Naive thymus-derived CD4-positive, alpha-beta T cell (primary cell): Measurements from ENCODE around the gene SVIL. TPM values are rescaled to one million over a fixed set of nuclear protein-coding genes. Genes with fewer than 3 reads are reported as not detected.
"Not testable (repeated sequence)": the region's sequence is repeated elsewhere in the genome, so short reads cannot be mapped to it uniquely, and the experiment has no call there.

ENCODE experiments used
- ATAC-seq: fragments of 150-1000 bp; cut with Tn5 transposase; 2 replicates; pipeline ENCODE4 v1.10.0; 2021; ENCODE audit warnings: mild to moderate bottlenecking, moderate library complexity
- CTCF ChIA-PET: fragments of 350-600 bp; sonication (Branson Sonifier 250); formaldehyde crosslinking; loops from one replicate; lab custom pipeline; 2021; ENCODE audit warnings: antibody characterized with exemption; lab: Charles Lee
- POLR2A ChIA-PET: fragments of 350-600 bp; sonication (Branson Sonifier 250); formaldehyde crosslinking; loops from one replicate; lab custom pipeline; 2021; ENCODE audit warnings: antibody characterized with exemption, inconsistent platforms; lab: Charles Lee
- DNase-seq, 9 donors: peaks; one replicate each; pipeline versions ENCODE4 v3.0.0 to v3.0.0-alpha.2; 2020 to 2022; ENCODE audit warnings: mixed read lengths in 1 of 9
- H3K27ac ChIP-seq: one replicate; pipeline ENCODE4 v1.7.0; 2013; ENCODE audit warnings: mild to moderate bottlenecking, low read depth, low read length, moderate library complexity
- H3K27me3 ChIP-seq, 2 donors: one replicate each; pipeline ENCODE4 v1.7.0; 2013; ENCODE audit warnings: low read length in 2 of 2, mild to moderate bottlenecking in 2 of 2, moderate library complexity in 2 of 2; ENCODE audit not compliant: control insufficient read depth in 2 of 2, insufficient read depth in 2 of 2
- H3K36me3 ChIP-seq, 3 experiments: 1 replicate in 2 of 3; 2 replicates in 1 of 3; pipeline ENCODE4 v1.7.0; 2013; ENCODE audit warnings: low read length in 3 of 3, mild to moderate bottlenecking in 3 of 3, moderate library complexity in 1 of 3; ENCODE audit not compliant: insufficient read depth in 3 of 3, control insufficient read depth in 2 of 3
- H3K4me1 ChIP-seq, 2 donors: one replicate each; pipeline ENCODE4 v1.7.0; 2013; ENCODE audit warnings: low read length in 2 of 2, mild to moderate bottlenecking in 2 of 2, moderate library complexity in 1 of 2; ENCODE audit not compliant: control insufficient read depth in 2 of 2, insufficient read depth in 2 of 2
- H3K4me3 ChIP-seq: 2 replicates; pipeline ENCODE4 v1.7.0; 2013; ENCODE audit warnings: mild to moderate bottlenecking, low read length
- H3K9me3 ChIP-seq, 3 experiments: 1 replicate in 2 of 3; 2 replicates in 1 of 3; pipeline ENCODE4 v1.7.0; 2013; ENCODE audit warnings: low read length in 3 of 3; ENCODE audit not compliant: control insufficient read depth in 2 of 3
- H3K27ac Mint-ChIP-seq, 9 donors: one replicate each; pipeline ENCODE4 v1.8.0; 2020 to 2022; ENCODE audit warnings: mixed read lengths in 9 of 9, mild to moderate bottlenecking in 8 of 9, moderate library complexity in 5 of 9, inconsistent platforms in 2 of 9
- H3K27me3 Mint-ChIP-seq, 5 donors: one replicate each; pipeline ENCODE4 v1.8.0; 2021 to 2022; ENCODE audit warnings: mixed read lengths in 5 of 5, mild to moderate bottlenecking in 1 of 5
- H3K36me3 Mint-ChIP-seq, 5 donors: one replicate each; pipeline ENCODE4 v1.8.0; 2020 to 2022; ENCODE audit warnings: mixed read lengths in 5 of 5, mild to moderate bottlenecking in 3 of 5, inconsistent platforms in 1 of 5
- H3K4me1 Mint-ChIP-seq, 7 donors: one replicate each; pipeline ENCODE4 v1.8.0; 2020 to 2022; ENCODE audit warnings: mixed read lengths in 7 of 7, mild to moderate bottlenecking in 3 of 7, inconsistent platforms in 1 of 7
- H3K4me3 Mint-ChIP-seq, 10 donors: one replicate each; pipeline ENCODE4 v1.8.0; 2020 to 2022; ENCODE audit warnings: mild to moderate bottlenecking in 10 of 10, mixed read lengths in 10 of 10, moderate library complexity in 6 of 10, inconsistent platforms in 2 of 10
- H3K9me3 Mint-ChIP-seq, 11 donors: one replicate each; pipeline ENCODE4 v1.8.0; 2020 to 2022; ENCODE audit warnings: mixed read lengths in 11 of 11, mild to moderate bottlenecking in 4 of 11, inconsistent platforms in 1 of 11, moderate library complexity in 1 of 11
- intact Hi-C, 2 donors: fragments of 100-400 bp; cut with micrococcal nuclease; formaldehyde crosslinking; loops; one replicate each; pipeline ENCODE4 v1.15.1; 2023
- polyA plus RNA-seq, 2 donors: library from polyadenylated mRNA; unstranded; fragments of 300-500 nt; fragmentation: Illumina TruSeq; gene quantifications; one replicate each; pipeline ENCODE4 v1.2.3, GENCODE V29; 2021
- total RNA-seq, 6 experiments: library from RNA in 5 of 6; stranded (reverse) in 5 of 6; gene quantifications; 1 replicate in 5 of 6; 2 replicates in 1 of 6; pipeline ENCODE4 v1.2.3 and lab custom pipeline; 2021 to 2026

Gene SVIL
- total and polyA plus RNA-seq, 7 experiments from 2014 or later, result 8.7 to 48.9 (median 20.3) TPM

DNA sequence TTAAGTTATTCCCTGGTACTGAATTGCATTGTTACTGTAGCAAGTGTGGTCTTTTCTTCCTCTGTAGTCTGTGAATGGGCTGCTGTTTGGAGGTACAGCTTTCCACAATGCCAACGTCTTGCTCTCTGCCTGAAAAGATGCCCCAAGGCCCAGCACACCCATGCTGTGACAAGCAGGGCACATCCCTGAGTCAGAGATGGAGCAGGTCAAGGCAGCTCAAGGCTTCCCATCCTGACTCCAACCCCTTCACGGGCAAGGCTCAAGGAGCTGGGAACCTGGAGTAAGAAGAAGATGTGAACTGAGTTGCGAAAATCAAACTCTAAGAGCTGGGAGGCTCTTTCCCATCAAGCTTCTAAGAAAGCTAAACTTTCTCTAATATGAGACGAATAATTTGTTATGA, 27.2 kb downstream of the SVIL start:
- intact Hi-C loops, result no loop called here
- Histone ChIP-seq H3K4me1 (no peaks in the 10 kb centered on the region), H3K27ac (no peak overlapping the region), H3K27me3 (no peaks in the 10 kb centered on the region), H3K9me3 (peaks cover 0 to 6% (median 0%) of the 10 kb centered on the region in 3 experiments), H3K4me3 (no peak overlapping the region), H3K36me3 (no peaks in the 10 kb centered on the region)
- Mint-ChIP-seq H3K36me3 (peaks cover 3 to 32% (median 18%) of the 10 kb centered on the region in 5 donors), H3K4me1 (peaks cover 0 to 17% (median 11%) of the 10 kb centered on the region in 7 donors), H3K4me3 (no peak overlapping the region), H3K9me3 (peaks cover 0 to 21% (median 0%) of the 10 kb centered on the region in 11 donors), H3K27ac (no peak overlapping the region), H3K27me3 (no peaks in the 10 kb centered on the region)
- ChIA-PET POLR2A (no interaction called here), CTCF (no interaction called here)
- DNase-seq, result no peak
- no peak for ATAC-seq

DNA sequence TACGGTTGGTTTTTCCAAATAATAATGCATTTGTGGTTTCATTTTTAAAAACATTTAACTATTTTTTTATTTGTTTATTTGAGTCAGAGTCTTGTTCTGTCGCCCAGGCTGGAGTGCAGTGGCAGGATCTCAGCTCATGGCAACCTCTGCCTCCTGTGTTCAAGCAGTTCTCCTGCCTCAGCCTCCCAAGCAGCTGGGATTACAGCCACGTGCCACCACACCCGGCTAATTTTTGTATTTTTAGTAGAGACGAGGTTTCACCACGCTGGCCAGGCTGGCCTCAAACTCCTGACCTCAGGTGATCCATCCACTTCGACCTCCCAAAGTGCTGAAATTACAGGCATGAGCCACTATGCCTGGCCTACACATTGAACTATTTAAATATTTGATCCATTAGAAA, 28.1 kb downstream of the SVIL start:
- intact Hi-C loops, DNase-seq, H3K4me3 ChIP-seq, POLR2A ChIA-PET, H3K27me3 Mint-ChIP-seq, CTCF ChIA-PET, H3K27ac Mint-ChIP-seq, H3K36me3 ChIP-seq, H3K9me3 ChIP-seq, H3K4me3 Mint-ChIP-seq, H3K27me3 ChIP-seq, H3K27ac ChIP-seq, ATAC-seq, H3K4me1 ChIP-seq: not testable (repeated sequence)
- H3K36me3 Mint-ChIP-seq, result peaks cover 3 to 29% (median 18%) of the 10 kb centered on the region in 5 donors
- peaks cover 0 to 14% (median 0%) of the 10 kb centered on the region in 11 donors for H3K9me3 Mint-ChIP-seq
- peaks cover 0 to 19% (median 11%) of the 10 kb centered on the region in 7 donors for H3K4me1 Mint-ChIP-seq

DNA sequence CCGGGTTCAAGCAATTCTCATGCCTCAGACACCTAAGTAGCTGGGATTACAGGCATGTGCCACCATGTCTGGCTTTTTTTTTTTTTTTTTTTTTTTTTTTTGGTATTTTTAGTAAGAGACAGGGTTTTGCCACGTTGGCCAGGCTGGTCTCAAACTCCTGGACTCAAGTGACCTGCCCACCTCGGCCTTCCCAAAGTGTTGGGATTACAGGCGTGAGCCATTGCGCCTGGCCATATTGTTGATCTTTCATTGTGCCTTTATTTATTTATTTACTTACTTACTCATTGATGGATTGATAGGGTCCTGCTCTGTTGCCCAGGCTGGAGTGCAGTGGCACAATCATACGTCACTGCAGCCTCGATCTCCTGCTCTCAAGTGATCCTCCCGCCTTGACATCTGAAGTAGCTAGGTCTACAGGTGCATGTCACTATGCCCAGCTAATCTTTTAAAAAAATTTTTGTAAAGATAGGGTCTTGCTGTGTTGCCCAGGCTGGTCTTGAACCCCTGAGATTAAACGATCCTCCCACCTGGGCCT, 30.4 kb downstream of the SVIL start:
- ATAC-seq (no peak), DNase-seq (no peak)
- H3K27ac Mint-ChIP-seq, result no peak overlapping the region
- Histone ChIP-seq H3K36me3 (no peaks in the 10 kb centered on the region), H3K4me1 (no peaks in the 10 kb centered on the region), H3K27ac (no peak overlapping the region), H3K27me3 (no peaks in the 10 kb centered on the region), H3K4me3 (no peak overlapping the region), H3K9me3 (peaks cover 0 to 6% (median 0%) of the 10 kb centered on the region in 3 experiments)
- CTCF ChIA-PET, result no interaction called here
- peaks cover 0 to 4% (median 0%) of the 10 kb centered on the region in 11 donors for H3K9me3 Mint-ChIP-seq
- peaks cover 0 to 9% (median 0%) of the 10 kb centered on the region in 7 donors for H3K4me1 Mint-ChIP-seq
- H3K4me3 Mint-ChIP-seq, result no peak overlapping the region
- no peaks in the 10 kb centered on the region for H3K27me3 Mint-ChIP-seq
- intact Hi-C loops, result no loop called here
- peaks cover 0 to 9% (median 4%) of the 10 kb centered on the region in 5 donors for H3K36me3 Mint-ChIP-seq
- POLR2A ChIA-PET, result no interaction called here

DNA sequence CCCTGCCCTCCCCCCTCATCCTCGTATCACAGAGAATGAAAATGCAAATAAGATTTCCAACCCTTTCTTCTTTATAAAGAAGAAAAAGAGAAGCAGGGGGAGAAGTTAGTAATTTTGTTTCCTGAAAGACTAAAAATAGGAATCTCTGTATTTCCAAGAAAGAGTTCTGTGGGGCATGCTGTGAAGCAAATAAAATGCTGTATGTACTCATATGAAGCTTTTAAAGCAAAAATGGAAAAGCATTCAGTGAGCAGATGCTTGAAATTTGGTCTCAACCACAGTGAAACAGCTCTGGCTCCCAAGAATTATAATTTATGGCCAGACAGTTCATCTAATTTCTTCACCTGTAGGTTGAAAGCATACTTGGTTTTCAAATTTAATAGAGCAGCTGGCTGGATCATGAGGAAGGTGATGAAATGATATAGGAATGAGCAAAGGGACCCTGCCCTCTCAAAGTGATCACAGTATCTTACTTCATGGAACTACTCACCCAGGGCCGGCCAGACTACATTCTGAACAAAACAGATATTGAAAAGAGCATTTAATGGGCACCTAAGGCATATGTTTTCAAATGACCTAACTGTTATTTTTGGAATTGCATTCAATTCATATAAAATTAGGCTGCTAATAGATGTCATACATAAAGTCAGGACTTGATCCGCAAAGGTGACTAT, 31.4 kb downstream of the SVIL start:
- Mint-ChIP-seq H3K27ac (no peak overlapping the region), H3K4me1 (peaks cover 0 to 9% (median 0%) of the 10 kb centered on the region in 7 donors), H3K9me3 (no peaks in the 10 kb centered on the region), H3K27me3 (no peaks in the 10 kb centered on the region), H3K36me3 (peaks cover 0 to 4% (median 0%) of the 10 kb centered on the region in 5 donors), H3K4me3 (peak overlapping the region in 1 of 10 donors; percentile 16)
- intact Hi-C loops, result no loop called here
- POLR2A ChIA-PET, result no interaction called here
- H3K4me3 ChIP-seq, result no peak overlapping the region
- no peaks in the 10 kb centered on the region for H3K9me3 ChIP-seq
- DNase-seq (no peak), ATAC-seq (no peak)
- H3K27me3 ChIP-seq, result no peaks in the 10 kb centered on the region
- CTCF ChIA-PET, result interaction anchor here (0.6 kb wide), 1 partner anchor 54 kb away, joined by 3 read pairs; no protein-coding TSS in a partner anchor
- no peak overlapping the region for H3K27ac ChIP-seq
- H3K36me3 ChIP-seq, result no peaks in the 10 kb centered on the region
- H3K4me1 ChIP-seq, result no peaks in the 10 kb centered on the region

DNA sequence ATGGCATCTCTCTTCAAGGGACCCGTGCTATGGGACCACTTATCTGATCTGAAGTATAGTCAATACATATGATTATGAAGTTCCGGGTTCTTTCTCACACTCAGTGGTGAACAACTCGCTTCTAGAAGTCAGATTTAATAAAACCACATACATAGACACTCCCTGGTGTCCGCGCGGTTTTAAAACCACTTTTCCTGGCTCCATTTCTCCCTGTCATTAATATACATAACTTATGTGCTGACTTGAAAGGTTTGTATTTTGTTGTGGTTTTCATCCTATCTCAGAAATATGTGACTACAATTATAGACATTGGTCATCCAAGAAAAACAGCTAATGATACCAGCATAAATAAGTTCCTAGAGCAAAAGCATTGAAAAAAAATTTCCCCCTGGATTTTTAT, 34.0 kb downstream of the SVIL start:
- peak overlapping the region in 2 of 9 donors; percentile 33 to 36 for H3K27ac Mint-ChIP-seq
- POLR2A ChIA-PET, result interaction anchor here (0.6 kb wide), 1 partner anchor 14 kb away, joined by 3 read pairs; no protein-coding TSS in a partner anchor
- no peak overlapping the region for H3K27ac ChIP-seq
- no peak for ATAC-seq
- H3K4me3 ChIP-seq, result no peak overlapping the region
- no peaks in the 10 kb centered on the region for H3K27me3 ChIP-seq
- intact Hi-C loops, result no loop called here
- H3K36me3 Mint-ChIP-seq, result peaks cover 0 to 5% (median 0%) of the 10 kb centered on the region in 5 donors
- no peak overlapping the region for H3K4me3 Mint-ChIP-seq
- CTCF ChIA-PET, result interaction anchor here (1.6 kb wide), 1 partner anchor 10 kb away, joined by 9 read pairs; no protein-coding TSS in a partner anchor
- H3K4me1 ChIP-seq, result no peaks in the 10 kb centered on the region
- H3K9me3 ChIP-seq, result no peaks in the 10 kb centered on the region
- H3K27me3 Mint-ChIP-seq, result no peaks in the 10 kb centered on the region
- no peaks in the 10 kb centered on the region for H3K36me3 ChIP-seq
- no peaks in the 10 kb centered on the region for H3K9me3 Mint-ChIP-seq
- DNase-seq, result no peak
- H3K4me1 Mint-ChIP-seq, result peaks cover 0 to 11% (median 0%) of the 10 kb centered on the region in 7 donors

DNA sequence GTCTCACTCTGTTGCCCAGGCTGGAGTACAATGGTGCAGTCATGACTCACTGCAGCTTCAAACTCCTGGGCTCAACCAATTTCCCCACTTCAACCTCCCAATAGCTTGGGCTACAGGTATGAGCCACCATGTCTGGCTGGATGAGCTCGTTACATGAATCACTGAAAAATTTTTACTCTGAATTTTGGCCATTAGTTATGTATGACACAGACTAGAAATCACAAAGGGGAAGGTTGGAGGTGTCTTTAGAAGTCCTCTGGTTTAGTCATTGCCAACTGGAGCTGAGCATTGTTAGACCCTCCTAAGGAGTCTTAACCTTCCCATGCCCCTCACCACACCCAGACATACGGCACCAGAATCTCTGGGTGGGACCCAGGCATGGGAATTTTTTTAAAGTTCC, 34.7 kb downstream of the SVIL start:
- intact Hi-C loops, result no loop called here

More for the DNA sequence above, 34.7 kb downstream of the SVIL start:
- peaks cover 0 to 11% (median 0%) of the 10 kb centered on the region in 5 donors for H3K36me3 Mint-ChIP-seq
- H3K27me3 Mint-ChIP-seq, result no peaks in the 10 kb centered on the region
- no peak overlapping the region for H3K4me3 ChIP-seq
- no peaks in the 10 kb centered on the region for H3K9me3 Mint-ChIP-seq
- no peaks in the 10 kb centered on the region for H3K9me3 ChIP-seq
- DNase-seq, result no peak
- ATAC-seq, result no peak
- no peak overlapping the region for H3K4me3 Mint-ChIP-seq
- H3K36me3 ChIP-seq, result no peaks in the 10 kb centered on the region
- POLR2A ChIA-PET, result no interaction called here
- peak overlapping the region in 1 of 9 donors; percentile 29 for H3K27ac Mint-ChIP-seq
- H3K27ac ChIP-seq, result no peak overlapping the region
- peaks cover 0 to 11% (median 3%) of the 10 kb centered on the region in 7 donors for H3K4me1 Mint-ChIP-seq
- CTCF ChIA-PET, result no interaction called here
- H3K27me3 ChIP-seq, result no peaks in the 10 kb centered on the region
- H3K4me1 ChIP-seq, result no peaks in the 10 kb centered on the region
